NCI-H524 (cell line): ENCODE measurements around the gene ARMC8.

Source experiments
- DNase-seq, 2 experiments: peaks; one replicate each; lab custom pipeline; 2025; lab: John Stamatoyannopoulos, UW

ARMC8 gene

DNA sequence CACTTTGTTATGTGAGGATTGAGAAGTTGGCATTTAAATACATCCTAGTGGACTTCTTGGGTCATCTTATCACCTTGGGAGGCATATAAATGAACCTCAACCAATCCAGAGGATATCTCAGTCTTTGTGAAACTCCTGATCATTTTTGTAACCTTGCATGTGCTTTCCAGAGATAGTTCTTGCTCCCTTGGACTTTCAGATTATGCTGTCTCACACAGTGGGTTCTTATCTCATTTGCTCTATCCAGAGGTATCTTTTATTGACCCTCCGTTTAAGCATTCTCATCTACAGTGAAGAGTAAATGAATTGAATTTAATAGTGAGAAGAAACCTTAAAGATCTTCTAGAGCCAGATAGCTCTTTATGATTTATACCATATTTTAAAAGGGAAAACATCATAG lies 10.4 kb downstream of the ARMC8 start:
- no peak for DNase-seq

DNA sequence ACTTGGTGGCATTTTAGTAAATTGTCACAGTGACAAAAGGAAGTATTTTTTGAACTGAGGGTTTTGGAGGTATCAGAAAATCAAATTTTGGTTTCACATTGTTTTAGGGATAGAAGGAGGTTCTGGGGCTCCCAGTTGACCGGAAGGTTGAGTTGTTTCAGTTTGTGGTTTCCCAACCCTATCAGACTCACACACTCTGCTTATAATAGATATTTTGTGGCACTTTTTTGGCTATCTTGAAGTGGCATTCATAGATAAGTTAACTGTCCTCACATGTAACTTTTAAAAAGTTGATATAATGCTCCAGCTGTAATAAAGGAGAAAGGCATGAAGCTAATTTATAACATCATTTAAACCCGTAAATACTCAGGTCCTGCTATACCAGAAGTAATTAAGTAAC lies 12.8 kb downstream of the ARMC8 start:
- DNase-seq, result no peak

DNA sequence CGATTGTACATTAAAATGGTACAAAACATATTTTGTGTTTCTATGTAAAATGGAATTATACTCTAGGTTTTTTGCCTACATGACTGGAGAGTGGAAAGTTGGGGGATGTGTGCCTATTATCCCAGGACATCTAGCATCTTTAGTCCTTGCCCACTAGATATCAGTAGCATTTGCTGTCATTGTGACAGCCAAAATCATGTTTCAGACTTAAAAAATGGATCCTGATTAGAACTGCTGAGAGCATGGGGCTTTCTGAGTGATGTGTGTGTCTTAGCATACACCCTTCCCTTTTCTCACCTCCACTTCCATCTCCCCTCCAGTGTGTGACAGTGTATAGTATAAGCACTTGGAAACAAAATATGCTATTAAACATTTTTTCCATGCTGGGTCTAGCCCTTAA lies 13.3 kb downstream of the ARMC8 start:
- DNase-seq, result no peak

DNA sequence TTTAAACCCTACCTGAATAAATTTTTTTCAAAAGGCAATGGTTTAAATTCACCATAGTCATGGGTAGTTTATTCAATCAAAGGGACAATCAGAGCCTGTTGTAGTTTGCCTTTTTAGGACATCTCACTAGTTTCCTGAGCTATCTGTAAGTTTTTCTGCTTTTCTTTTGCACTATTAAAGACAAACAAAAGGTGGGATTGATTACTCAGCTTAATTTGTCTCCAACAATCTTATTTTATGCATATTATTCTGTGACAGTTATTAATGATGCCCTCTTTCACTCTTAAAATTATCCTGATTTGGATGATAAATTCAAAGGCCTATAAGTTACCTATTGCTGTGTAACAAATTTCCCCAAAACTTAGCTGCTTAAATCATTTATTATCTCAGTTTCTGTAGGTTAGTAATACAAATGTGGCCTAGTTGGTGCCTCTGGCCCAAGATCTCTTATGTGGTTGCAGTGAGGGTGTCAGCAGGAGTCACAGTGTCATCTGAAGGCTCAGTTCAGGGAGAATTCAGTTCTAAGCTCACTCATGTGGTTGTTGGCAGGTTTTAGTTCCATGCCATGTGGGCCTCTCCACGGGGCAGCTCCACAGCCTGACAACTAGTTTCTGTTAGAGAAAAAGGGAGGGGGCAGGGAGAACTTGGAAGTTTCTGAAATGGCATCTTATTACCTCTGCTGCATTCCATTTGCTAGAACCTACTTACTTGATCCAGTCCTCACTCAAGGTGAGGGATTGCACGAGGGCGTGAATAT lies 16.0 kb downstream of the ARMC8 start:
- DNase-seq, result no peak

DNA sequence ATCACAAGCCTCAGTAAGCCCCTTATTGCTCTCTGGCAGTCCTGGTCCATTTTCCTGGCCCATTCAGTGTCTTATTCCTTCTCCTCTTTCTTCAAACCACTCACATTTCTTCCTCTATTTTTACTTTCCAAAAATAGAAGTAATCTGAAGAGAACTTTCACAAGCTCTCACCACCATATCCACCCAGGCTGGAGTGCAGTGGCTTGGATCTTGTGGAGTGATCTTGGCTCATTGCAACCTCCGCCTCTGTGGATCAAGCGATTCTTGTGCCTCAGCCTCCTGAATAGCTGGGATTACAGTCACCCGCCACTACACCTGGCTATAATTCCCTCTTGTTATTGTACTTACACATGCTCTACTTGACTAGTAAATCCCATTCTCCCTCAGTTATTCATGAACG lies 16.8 kb downstream of the ARMC8 start:
- DNase-seq, result peak in 1 of 2 experiments; percentile 31

DNA sequence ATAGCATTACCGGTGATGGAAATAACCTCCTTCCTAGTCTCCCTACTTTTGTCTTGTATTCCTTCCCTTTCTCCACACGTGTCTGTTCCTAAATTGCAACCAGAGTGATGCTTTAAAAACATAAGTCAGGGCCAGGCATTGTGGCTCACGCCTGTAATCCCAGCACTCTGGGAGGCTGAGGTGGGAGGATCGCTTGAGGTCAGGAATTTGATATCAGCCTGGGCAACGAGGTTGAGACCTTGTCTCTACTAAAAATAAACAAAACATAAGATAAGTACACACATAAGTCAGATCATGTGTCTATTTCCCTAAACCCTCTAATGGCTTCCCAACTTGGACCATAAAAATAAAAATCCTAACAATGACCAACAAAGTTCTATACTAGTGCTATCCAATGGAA lies 18.4 kb downstream of the ARMC8 start:
- DNase-seq, result no peak

DNA sequence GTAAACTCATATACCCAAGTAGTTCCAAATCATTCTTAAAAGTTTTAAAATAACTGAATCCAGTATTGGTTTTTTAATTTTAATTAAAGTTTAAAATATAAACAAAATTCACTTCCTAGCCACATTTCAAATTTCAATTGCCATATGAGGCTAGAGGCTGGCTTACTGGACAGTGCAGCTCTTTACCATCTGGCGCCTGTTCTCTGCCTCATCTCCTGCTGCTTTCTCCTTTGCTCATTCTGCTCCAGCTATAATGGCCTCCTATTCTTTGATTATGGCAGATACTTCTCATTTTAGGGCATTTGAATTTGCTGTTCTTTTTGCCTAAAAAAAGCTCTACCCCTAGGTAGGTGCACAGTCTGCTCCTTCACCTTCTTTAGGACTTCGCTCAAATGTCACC lies 19.1 kb downstream of the ARMC8 start:
- peak; percentile 17 to 48 for DNase-seq

DNA sequence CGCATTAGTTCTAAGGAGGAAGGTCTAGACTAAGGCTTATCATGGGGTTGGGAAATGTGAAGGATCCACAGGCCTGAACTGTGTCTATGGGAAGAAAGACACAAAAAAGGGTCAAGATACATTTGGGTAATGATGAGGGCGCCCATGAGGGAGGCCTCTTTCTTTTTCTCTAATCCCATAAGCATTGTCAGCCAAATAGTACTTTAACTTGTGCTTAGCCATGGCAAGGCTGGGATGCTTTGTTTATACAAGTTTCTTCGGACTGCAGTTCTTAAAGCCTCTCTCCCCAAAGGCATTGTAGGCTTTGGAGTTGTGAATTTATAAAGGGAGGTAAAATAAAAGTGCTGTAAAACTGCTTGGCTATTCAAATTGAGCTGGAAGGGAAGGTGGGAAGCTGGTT lies 23.4 kb downstream of the ARMC8 start:
- no peak for DNase-seq

DNA sequence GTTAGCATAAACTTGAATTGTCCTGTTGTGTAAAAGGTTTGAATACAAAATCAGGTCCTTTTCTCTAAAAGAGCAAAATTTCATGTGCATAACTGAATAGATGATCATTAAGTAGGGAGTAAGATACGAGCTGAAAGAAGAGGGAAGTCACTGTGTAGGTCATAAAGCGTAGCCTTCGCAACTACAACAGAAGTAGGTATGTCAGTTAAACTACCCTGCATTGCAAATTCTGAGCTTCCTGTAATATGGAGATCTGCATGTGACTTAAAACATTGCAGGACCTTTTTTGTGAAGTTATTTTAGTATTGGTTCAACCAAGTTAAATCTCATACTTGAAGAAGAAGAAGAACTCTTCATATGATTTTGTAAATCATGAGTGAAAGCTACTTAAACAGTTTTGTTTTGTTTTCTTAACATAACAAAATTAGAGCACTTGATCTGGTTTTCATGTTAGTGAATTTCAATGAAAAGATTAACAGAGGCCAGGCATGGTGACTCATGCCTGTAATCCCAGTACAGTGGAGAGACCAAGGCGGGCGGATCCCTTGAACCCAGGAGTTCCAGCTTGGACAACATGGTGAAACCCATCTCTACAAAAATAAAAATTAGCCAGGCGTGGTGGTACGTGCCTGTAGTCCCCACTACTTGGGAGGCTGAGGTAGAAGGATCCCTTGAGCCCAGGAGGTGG lies 26.4 kb downstream of the ARMC8 start:
- DNase-seq, result no peak

DNA sequence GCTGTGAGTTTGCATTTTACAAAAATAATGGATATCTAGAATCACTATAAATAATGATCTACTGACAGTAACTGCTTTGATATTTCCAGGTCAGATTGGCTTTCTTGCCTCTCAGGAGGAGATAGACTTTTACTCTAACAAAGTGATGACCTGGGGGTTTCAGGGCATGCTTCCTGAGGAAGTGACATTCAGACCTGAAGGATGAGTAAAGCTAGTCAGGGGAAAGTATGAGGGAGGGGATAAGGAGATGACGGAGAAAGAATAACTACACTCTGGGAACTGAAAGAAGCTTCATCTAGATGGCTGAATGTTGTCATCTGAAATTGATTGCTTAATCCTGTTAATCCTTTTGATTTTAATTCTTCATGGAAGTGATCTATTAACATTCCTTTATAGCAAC lies 32.2 kb downstream of the ARMC8 start:
- no peak for DNase-seq

DNA sequence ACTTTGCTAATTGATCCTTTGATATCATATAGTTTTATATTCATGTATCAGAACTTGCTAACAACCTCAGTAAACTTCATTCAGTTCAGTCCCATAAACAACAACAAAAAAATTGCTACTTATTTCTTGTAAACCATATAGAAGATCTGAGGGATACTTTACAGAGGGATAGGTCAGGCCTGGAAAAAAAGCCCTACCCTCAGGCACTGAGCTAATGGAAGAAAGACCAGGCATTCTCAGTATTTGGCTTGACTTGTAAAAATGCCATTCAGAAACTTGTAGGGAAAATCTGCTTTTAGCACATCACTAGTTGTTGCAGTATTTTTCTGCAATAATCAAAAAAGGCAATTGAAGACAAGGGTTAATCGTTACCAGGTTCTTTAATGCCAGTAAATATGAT lies 33.1 kb downstream of the ARMC8 start:
- no peak for DNase-seq

DNA sequence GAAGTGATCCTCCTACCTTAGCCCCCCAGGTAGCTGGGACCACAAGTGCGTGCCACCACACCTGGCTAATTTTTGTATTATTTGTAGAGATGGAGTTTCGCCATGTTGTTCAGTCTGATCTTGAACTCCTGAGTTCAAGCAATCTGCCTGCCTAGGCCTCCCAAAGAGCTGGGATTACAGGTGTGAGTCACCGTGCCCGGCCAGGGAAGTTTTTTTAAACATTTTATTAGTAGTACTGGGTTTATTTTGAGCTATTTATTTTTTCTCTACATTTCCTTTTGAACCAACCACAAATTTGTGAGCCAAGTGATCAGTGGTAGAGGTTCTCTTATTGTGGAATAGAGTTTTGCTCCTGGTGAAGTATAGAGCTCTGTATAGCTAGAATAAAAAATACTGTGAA lies 33.7 kb downstream of the ARMC8 start:
- no peak for DNase-seq

DNA sequence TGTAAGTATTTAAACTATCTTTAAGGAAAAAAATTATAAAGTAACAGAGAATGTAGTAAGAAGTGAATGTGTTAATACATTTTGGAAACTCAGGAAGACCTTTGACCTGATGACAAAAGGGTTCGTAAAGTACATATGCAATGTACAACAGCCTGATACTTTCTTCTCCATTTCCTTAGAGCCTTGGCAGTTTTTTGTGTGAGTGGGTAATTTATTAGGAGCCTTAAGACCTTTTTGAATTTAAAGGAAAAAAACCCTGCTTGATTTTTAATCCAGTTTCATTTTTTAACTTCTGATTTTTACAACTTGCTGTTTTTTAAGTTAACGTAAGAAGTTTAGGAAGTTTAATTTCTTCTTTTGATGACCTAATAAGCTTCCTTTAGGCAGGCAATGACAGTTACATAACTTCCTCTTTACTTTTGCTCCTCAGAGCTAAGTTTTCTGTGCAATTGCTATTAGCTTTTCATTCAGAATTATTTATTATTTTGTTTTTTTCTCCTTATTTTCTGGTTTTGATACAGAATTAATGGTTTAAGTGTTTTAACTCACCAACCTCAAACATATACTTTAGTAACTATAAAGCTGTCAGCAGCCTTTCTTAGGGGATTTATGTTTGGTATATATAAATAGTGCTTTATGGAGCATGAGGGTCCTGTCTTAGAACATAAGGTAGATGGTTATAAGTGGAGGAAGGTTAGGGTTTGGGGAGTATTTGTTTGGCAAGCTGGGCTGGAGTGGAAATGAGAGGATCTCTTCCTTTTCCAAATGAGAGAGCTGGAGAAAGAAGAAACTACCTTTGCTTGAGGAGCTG lies 35.2 kb downstream of the ARMC8 start:
- no peak for DNase-seq

DNA sequence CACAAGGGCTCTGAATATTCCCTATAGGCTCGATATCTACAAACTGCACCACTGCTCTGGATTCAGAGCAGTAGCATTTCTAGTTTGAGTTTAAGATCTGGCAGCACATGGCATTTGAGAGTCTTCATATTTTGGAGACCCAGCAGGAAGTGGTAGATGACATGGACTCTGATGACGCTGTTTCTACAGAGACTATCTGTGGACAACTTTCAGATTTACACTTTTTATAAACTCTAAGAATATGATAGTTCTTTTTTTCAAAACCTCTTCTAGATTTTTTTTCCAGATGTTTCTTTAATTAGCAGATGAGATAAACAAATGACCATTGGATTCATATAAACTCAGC lies 35.8 kb downstream of the ARMC8 start:
- DNase-seq, result no peak

DNA sequence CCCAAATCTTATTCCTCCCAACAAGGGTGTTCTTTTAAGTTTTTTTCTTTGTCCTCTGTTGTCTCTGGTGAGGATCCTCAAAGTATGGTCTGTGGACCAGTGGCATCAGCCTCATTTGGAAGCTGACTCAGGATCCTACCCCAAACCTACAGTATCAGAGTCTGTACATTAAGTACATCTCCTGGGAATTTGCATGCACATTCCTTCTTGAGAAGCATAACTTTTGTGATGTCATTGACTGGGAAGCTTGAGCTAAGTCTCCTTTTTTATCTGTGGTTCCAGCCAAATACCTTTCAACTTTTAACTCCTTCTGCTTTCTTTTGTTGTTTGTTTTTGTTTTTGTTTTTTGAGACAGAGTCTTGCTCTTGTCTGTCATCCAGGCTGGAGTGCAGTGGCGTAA lies 40.5 kb downstream of the ARMC8 start:
- no peak for DNase-seq

DNA sequence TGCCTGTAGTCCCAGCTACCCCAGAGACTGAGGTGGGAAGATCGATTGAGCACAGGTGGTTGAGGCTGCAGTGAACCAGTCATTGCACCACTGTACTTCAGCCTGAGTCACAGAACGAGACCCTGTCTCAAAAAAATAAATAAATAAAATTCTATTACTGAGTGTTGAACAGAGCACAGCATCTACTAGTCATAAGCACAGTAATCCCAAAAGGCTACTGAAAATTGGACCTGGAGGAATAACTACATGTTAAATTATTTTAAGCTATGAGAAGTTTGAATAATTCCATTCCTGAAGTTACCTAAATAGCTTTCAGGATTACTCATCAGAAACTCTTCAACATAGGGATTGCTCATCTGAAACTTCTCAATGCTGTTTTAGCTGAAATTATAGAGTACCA lies 43.4 kb downstream of the ARMC8 start:
- DNase-seq, result no peak

DNA sequence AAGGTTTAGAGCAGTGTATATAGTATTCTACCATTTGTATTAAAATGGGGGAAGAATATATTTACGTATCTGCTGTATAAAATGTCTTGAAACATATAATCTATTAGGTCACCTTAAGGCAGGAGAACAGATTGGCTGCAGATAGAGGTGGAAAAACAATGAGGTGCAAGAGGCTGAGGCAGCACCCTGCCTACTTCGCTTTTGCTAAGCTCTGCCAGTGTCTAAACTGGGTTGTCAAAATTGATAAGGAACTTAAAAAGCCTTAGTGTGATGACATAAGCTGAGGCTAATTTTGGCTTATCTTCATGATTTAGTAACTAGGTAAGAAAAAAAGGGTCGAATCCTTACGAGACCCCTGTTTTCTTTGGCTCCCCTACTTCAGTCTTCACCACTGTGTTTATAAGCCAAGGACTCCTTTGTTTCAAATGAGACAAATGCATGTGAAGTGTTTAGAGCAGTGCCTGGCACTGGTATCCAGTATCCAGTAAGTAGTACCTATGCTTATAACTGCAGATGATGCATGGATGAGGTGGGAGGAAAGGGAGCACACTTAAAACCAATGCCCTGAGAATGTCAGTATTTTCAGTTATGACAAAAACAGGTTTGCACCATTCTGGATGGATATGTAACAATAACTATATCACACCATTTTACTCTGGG lies 45.7 kb downstream of the ARMC8 start:
- DNase-seq, result no peak

DNA sequence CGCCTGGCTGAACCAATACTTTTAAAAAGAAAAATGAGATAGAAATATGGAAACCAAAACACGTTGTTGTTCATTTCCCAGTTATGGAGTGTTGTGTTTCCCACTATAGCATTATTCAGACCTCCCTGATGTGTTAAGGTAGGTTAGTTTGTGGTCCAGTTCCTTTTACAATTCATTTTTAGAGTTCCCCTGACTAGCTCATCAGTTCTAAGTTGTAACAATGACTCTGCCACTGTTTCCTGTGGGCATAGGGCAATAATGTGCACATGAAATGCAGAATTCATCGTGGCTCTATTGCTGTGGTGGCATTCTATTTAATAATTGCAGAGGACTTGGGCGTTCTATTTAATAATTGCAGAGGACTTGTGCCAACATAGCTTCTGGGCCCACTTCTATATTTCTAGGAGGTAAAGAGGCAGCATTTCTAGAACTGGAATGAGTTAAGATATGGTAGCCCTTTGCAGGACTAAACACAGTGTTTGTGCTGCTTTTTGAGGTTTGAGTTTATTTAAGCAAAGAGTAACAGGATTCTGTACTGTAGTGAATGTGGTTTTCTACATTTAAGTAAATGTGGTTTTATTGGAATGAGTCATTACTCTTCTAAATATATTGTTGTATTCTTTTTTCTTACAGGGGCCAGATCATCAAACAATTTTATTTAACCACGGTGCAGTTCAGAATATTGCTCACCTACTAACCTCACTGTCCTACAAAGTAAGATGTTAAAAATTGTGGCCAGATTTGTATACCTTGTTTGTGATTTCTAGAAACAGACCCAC lies 47.5 kb downstream of the ARMC8 start:
- DNase-seq, result no peak

DNA sequence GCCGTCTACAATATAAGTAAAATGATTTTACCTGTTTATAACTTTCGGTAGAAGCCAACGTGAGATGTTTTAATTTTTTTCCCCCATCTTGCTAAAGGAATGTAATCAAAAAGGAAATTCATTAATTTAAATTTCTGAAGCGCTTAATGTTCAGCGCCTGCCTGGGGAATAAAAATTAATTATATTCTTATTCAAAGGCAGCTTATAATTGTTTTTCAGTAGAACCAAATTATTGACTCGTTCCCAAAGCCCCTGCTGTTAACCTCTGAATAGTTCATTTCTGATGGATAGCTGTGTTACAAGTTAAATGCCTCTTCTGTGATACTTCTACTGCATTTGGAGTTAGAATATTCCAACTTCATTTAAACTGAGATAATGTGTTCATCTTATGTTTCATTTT lies 51.6 kb downstream of the ARMC8 start:
- DNase-seq, result no peak

DNA sequence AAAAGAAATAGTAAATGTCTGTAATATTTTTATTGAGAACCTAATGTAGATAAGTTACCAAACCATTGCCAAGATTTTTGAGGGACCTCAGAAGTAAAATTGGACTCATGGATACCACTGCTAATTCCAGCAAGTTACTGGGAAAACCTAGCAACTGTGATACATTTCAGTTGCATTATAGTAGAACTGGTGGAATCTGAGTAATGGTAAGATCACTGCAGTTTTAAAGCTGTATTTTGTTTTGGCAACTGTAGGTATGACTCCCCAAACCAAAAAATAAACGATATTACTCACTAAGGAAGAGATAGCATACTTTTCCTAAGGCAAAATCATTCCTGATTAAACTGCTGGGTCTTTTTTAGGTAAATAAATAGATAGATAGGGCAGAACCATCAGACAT lies 54.0 kb downstream of the ARMC8 start:
- DNase-seq, result no peak

DNA sequence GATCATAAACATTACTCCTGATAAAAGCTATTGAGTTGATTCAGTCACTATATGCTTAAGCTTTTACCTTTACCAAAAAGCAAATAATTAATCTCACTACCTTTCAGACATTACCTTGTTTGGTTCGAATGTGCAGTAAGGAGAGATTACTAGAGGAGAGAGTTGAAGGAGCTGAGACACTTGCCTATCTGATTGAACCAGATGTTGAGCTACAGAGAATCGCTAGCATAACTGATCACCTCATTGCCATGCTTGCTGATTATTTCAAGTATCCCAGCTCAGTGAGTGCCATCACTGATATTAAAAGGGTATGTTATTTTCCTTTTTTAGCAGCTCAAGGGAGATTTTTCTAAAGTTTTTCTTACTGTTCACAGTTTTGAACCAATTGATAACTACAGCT lies 54.6 kb downstream of the ARMC8 start:
- DNase-seq, result no peak

DNA sequence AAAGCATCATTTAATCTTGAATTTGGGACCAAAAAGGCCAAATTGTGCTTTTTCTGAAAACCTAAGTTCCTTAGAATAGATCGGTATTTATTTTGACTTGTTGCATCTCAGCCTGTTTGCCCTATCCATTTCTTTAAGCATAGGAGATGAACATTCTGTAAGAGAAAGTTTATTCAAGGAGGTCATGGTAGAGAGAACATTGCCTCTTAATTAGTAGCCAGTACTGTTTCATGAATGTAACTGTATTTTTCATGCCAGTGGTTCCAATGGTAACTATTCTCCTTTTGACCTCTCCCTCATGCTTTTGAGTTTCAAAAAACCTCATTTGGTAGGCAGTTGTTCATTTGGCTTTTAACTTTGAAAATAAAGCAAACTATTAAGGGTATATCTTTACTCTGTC lies 55.4 kb downstream of the ARMC8 start:
- no peak for DNase-seq
